Stimulated activated CD4-positive, alpha-beta T cell treated with anti-CD3 and anti-CD28 coated beads, Interleukin-1b, Interleukin-23, amount 100 ng/mL, for 1 hour (primary cell): Measurements from ENCODE around the gene ATP1A4.

ENCODE experiments used
- DNase-seq, 2 donors: peaks; one replicate each; pipeline ENCODE4 v3.0.0-alpha.2; 2020; ENCODE audit warnings: low read depth in 2 of 2

ATP1A4 gene

DNA sequence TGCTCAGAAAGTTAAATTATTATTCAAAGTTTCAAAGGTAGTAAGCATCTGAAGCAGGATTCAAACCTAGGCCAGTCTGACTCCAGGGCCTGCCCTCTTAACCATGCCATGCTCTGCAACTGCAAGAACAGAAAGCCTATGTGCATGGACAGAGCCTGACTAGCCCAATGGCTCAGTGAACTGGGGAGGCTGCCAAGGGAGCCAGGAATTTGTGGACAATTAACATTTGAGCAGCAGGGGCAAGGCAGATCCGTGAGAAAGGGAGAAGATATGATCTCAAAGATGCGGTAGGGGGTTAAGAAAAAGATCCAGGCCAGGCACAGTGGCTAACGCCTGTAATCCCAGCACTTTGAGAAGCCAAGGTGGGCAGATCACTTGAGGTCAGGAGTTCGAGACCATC, 6.5 kb upstream of the ATP1A4 start:
- DNase-seq, result no peak

GRCh38 chr1:160146107-160146506, 5.3 kb upstream of the ATP1A4 start:
- DNase-seq, result no peak

GRCh38 chr1:160148121-160148520, 3.3 kb upstream of the ATP1A4 start:
- no peak for DNase-seq

GRCh38 chr1:160149233-160149632, 2.2 kb upstream of the ATP1A4 start:
- no peak for DNase-seq

DNA sequence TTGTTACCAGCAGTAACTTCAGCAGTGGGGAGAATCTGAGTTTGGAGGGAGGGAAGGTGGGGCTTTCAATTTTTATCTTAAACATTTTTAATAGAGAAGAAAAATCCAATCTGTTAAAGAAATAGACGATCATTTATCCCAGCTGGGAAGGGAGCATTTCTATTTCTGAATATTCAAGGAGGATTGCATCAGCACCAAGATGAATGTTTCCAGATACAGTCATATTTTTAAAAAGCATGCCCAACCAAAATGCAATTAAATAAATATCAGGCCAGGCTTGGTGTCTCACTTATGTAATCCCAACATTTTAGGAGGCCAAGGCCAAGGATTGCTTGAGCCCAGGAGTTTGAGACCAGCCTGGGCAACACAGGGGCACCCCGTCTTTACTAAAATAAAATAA, 1.7 kb upstream of the ATP1A4 start:
- no peak for DNase-seq

- DNase-seq, result no peak
These were observed 3.4 kb downstream of the ATP1A4 start for GRCh38 chr1:160154790-160155189.

GRCh38 chr1:160156361-160156760, 5.0 kb downstream of the ATP1A4 start:
- no peak for DNase-seq

DNA sequence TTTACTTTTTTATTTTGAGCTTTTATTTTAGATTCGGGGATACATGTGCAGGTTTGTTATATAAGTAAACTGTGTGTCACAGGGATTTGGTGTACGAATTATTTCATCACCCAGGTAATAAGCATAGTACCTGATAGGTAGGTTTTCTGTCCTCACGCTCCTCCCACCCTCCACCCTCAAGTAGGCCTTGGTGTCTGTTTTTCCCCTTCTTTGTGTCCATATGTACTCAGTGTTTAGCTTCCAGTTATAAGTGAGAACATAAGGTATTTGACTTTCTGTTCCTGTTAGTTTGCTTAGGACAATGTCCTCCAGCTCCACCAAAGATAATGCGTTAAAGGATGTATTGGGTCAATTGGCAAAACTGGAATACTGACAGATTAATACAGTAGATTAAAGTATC, 5.8 kb downstream of the ATP1A4 start:
- no peak for DNase-seq

DNA sequence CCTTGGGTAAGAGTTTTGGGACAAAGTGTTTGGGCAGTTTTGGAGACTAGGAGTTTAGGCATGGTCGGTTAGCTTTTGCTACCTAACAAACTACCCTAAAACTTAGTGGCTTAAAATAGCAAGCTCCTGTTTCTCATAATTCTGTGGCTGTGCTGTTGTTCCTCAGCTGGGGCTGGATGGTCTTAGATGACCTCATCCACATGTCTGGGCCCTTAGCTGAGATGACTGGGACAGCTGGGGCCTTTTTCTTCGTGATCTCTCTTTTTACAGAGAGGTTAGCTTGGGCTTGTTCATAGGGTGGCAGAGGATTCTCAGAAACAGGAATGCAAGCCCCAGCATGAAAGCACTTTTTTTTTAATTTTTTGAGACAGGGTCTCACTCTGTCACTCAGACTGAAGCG, 6.6 kb downstream of the ATP1A4 start:
- no peak for DNase-seq

- no peak for DNase-seq
These were observed 7.1 kb downstream of the ATP1A4 start for GRCh38 chr1:160158534-160158933.

DNA sequence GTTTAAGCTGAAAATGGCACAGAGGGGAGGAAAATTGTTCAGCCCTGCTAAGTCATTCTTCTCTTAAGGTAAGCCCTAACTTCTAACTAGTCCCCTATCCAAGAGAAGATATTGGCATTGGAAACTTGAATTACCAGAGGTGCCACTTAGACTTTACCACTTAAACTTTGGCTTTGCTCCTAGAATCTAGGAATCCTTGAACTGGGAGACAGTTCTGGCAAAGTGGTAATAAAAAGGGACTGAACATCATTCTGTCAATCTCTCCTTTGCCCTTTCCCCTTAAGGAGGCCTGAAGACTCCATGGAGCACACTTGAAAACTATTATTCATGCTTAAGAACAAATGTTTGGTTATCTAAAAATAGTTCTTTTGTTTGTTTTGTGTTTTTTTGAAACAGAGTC, 8.4 kb downstream of the ATP1A4 start:
- no peak for DNase-seq

GRCh38 chr1:160161965-160162705, 10.7 kb downstream of the ATP1A4 start:
- no peak for DNase-seq

DNA sequence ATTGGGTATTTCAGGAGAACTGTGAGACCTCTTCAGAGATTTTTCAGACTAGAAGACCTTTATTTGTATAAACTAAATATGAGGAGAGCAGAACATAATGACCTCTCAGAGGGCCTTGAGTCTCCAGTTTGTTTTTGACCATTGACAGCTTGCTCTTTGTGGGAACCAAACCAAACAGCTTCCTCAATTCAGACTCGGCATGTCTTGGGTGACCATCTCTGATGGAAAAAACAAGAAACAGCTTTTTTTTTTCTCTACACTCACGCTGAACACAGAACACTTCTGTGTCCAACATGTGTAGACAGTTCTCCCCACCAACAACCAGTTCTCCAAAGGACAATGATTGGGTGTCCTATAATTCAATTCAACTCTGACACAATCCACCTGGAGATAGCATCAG, 11.5 kb downstream of the ATP1A4 start:
- no peak for DNase-seq

DNA sequence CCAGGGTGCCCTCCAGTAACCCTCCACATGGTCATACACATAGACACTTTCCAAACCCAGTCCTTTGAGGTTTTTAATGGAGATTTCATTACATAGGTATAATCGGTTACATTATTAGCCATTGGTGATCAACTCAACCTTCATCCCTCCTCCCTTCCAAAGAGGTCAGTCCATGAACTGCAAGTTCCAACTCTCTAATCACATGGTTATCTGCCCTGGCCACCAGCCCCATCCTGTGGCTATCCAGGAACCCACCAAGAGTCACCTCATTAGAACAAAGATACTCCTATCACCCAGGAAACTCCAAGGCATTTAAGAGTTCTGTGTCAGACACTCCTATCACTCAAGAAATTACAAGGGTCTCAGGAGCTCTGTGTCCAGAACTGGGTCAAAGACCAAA, 12.2 kb downstream of the ATP1A4 start:
- no peak for DNase-seq

DNA sequence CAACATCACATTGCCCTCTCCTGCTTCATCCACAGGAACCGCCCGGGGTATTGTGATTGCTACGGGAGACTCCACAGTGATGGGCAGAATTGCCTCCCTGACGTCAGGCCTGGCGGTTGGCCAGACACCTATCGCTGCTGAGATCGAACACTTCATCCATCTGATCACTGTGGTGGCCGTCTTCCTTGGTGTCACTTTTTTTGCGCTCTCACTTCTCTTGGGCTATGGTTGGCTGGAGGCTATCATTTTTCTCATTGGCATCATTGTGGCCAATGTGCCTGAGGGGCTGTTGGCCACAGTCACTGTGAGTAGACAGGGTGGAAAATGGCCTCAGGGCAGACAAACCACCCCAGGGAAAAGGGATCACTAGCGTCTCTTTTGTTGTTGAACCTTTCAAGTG, 12.7 kb downstream of the ATP1A4 start:
- no peak for DNase-seq

- DNase-seq, result no peak
These were observed 14.9 kb downstream of the ATP1A4 start for GRCh38 chr1:160166166-160166868.

- DNase-seq, result no peak
These were observed 15.7 kb downstream of the ATP1A4 start for GRCh38 chr1:160167056-160167455.

GRCh38 chr1:160167580-160167979, 16.2 kb downstream of the ATP1A4 start:
- DNase-seq, result no peak

- no peak for DNase-seq
These were observed 16.6 kb downstream of the ATP1A4 start for GRCh38 chr1:160168016-160168415.

GRCh38 chr1:160168609-160169369, 17.4 kb downstream of the ATP1A4 start:
- DNase-seq, result no peak

DNA sequence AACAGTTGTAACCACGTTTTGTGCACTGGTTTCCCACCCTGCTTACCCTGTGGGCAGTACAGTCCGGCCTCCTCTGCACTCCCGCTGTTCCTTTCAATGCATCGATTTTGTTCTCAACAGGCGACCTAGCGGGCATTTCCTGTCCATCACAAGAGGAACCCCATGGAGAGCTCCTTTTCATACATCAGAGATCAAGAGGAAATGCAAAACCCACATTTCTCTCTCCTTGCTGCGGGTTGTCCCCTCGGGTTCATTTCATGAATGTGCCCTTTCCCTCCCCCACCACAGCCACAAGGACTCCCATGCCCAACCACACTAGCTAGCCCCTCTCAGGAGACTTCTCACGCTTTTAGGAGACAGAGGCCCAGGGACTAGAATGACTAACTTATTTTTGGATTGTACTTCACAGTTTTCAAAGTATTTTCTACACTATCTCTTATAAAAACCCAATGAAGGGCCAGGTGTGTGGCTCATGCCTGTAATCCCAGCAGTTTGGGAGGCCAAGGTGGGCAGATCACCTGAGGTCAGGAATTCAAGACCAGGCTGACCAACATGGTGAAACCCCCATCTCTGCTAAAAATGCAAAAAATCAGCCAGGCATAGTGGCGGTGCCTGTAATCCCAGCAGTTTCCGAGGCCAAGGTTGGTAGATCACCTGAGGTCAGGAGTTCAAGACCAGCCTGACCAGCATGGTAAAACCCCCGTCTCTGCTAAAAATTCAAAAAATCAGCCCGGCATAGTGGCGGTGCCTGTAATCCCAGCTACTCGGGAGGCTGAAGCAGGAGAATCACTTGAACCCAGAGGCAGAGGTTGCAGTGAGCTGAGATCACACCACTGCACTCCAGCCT, 18.4 kb downstream of the ATP1A4 start:
- no peak for DNase-seq

- DNase-seq, result no peak
These were observed 20.0 kb downstream of the ATP1A4 start for GRCh38 chr1:160171354-160171753.
